ENCODE data around the gene SCAP.
"Not testable (repeated sequence)": the region's sequence is repeated elsewhere in the genome, so short reads cannot be mapped to it uniquely, and the experiment has no call there.

Gene SCAP

DNA sequence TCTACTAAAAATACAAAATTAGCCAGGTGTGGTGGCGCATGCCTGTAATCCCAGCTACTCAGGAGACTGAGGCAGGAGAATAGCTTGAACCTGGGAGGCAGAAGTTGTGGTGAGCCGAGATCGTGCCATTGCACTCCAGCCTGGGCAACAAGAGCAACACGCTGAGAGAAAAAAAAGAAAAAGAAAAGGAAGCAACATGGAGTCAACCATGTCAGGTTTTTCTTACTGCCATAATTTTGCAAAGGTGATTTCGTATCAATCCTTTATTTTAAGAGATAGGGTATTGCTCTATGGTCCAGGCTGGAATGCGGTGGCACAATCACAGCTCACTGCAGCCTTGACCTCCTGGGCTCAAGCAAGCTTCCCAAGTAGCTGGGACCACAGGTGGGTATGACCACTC is 4.5 kb upstream of the SCAP start:
- DNase-seq (ENCODE audit: low read depth) = not testable (repeated sequence)

DNA sequence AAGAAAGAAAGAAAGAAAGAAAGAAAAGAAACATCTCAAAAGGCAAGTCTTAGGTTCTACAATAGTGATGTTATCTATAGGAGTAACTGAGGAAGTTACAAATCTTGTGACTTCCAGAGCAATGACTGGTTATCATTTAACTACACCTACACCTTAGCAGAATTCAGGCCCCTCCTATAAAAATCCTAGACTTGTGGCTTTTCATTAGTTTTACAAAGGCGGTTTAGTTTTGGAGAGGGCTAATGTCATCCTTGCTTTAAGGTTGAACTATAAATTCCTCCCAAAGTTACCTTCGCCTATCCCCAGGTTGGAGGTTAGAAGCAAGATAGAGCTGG is 4.1 kb upstream of the SCAP start:
- DNase-seq (ENCODE audit: low read depth) = no peak

DNA sequence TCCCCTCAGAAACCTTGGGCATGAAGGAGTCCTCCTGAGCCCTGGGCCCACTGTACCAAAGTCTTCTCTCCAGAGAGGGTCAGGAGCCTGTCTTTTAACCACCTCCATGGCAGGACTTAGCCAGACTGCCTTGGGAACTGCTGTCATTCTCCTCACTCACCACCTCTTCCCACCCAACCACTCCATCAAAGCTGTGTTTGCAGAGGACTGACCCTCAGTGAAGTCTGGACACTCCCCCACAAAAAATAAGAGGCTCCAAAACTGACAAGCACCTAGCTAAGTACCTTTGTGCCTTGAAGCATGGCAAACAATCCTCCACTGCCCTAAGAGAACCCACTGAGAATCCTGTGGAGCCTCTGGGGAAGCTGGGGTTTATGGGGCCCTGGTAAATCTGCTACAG is 2.3 kb upstream of the SCAP start:
- no peak for DNase-seq (ENCODE audit: low read depth)

DNA sequence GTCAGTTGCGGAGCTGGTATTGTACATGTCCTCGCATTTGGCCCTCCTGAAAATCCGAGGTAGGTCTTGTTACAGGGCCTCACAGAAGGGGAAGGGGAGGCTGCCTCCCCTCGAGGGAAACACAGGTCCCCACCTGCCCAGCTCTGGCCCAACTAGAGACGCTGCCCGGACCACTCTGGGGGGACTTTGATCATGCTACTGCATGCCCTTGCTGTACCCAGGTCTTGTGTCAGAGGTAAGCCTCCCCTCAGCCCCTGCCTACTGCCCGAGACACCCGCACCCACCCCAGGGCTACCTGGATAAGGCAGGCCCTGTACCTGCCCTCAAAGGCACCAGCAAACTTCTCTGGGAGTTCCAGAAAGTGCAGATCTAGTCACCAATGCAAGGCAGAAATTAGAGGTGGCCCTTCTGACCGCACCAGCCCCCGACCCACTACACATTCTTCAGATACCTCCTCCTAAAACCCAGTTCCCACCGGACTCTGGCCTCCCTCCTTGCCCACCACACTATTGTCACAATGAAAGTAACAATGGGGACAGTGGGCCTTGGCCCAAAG is 981 bp upstream of the SCAP start:
- DNase-seq (ENCODE audit: low read depth) = no peak

DNA sequence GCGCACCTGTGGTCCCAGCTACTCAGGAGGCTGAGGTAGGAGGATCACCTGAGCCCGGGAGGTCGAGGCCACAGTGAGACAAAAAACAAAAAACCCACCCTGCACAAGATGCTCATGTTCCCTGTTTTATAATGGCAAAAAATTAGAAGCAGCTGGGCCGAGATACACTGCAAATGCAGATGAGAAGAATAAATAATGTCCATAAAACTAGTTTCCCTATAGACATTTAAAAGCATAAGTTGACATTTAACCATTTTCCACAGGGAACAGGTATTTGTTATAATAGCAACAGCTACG is 537 bp upstream of the SCAP start:
- no peak for DNase-seq (ENCODE audit: low read depth)

DNA sequence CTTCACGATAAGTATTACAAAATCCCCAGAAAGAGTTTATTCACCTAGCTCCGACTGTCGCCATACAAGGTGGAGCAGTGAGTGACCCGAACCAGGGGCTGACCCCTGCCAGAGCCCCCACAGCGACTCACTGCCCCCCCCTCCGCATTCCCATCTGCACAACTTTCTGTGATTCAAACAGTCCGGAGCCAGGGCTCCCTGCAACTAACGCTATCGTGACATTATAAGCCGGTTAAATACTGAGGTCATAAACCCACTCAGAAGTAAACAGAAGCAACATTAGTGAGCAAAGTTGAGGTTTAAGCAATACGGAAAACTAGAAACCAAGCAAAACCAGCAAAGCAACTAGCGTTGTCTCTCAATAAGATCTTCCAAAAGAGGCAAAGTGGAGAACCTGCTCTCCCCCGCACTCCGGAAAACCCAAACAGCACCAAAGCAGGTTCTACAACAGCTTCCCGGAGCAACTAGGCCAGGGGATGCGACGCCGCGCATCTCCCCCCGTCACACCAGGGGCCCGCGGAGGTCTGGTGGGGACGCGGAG is 642 bp downstream of the SCAP start:
- no peak for DNase-seq (ENCODE audit: low read depth)

DNA sequence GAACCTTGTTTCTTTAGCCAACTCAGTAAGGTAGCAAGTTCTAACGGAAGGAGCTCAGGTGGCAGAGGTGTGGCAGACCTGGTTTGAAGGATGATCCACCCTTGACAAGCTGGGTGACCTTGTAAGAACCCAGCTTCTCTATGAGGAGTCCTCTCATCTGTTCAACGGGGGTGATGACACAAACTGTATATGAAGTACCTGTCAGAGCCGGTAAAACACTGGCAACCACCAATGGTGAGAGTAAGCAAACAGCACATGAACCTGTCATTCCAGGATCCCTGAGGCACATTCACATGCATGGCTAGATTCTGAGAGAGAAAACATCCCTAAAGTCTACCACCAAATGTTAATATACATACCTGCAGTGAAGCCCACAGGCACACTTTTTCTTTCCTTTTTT is 2.4 kb downstream of the SCAP start:
- no peak for DNase-seq (ENCODE audit: low read depth)

DNA sequence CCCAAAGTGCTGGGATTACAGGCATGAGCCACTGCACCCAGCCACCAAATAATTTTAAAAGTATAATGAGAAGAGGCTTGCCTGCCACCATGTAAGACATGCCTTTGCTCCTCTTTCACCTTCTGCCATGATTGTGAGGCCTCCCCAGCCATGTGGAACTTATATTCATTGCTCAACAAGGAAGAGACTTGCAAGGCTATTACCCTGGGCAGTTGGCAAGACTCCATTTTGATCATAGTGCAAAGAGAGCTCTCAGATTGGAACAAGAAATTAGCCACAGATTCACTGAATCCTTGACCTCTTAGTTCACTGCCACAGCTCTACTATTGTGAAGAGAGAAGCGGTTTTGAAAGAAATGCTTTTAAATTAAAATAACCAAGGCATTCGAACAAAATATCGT is 6.1 kb downstream of the SCAP start:
- peak; percentile 39 for DNase-seq (ENCODE audit: low read depth)

DNA sequence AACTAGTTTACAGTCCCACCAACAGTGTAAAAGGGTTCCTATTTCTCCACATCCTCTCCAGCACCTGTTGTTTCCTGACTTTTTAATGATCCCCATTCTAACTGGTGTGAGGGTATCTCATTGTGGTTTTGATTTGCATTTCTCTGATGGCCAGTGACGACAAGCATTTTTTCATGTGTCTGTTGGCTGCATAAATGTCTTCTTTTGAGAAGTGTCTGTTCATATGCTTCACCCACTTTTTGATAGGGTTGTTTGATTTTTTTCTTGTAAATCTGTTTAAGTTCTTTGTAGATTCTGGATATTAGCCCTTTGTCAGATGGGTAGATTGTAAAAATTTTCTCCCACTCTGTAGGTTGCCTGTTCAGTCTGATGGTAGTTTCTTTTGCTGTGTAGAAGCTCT is 7.4 kb downstream of the SCAP start:
- not testable (repeated sequence) for DNase-seq (ENCODE audit: low read depth)

DNA sequence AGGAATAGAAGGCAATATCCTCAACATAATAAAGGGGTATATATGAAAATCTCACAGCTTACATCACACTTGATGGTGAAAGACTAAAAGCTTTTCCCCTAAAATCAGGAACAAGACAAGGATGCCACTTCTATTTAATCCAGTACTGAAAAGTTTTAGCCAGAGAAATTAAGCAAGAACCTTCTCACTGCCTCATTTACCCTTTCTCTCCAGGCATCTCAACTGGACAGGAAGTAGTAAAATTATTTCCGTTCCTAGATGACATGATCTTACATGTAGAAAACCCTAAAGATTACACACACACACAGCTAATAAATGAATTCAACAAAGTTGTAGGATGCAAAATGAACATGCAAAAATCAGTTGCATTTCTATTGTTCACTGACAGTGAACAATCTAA is 11.2 kb downstream of the SCAP start:
- DNase-seq (ENCODE audit: low read depth) = peak; percentile 32

DNA sequence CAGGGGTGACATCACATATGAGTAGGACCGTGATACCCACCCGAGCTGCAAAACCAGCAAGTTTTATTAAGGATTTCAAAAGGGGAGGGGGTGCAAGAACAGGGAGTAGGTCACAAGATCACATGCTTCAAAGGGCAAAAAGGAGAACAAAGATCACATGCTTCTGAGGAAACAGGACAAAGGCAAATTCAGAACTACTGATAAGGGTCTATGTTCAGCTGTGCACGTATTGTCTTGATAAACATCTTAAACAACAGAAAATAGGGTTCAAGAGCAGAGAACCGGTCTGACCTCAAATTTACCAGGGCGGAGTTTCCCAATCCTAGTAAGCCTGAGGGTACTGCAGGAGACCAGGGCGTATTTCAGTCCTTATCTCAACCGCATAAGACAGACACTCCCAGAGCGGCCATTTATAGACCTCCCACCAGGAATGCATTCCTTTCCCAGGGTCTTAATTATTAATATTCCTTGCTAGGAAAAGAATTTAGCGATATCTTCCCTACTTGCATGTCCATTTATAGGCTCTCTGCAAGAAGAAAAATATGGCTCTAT is 16.1 kb downstream of the SCAP start:
- DNase-seq (ENCODE audit: low read depth) = not testable (repeated sequence)

DNA sequence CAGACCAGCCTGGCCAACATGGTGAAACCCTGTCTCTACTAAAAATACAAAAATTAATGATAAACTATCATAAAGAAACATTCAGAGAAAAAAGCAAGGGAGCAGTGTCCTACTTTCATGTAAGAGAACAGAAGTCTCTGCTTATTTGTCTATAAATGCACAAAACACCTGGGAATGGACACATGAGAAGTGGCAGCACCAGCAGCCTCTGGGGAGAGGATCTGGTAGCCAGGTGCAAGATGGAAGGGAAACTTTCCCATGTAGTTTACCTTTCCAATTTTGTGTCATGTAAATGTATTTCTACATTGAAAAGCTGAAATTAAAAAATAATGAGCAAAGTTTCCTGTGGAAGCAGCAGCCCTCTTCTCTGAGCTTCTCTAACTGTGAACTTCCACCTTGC is 18.8 kb downstream of the SCAP start:
- DNase-seq (ENCODE audit: low read depth) = no peak

DNA sequence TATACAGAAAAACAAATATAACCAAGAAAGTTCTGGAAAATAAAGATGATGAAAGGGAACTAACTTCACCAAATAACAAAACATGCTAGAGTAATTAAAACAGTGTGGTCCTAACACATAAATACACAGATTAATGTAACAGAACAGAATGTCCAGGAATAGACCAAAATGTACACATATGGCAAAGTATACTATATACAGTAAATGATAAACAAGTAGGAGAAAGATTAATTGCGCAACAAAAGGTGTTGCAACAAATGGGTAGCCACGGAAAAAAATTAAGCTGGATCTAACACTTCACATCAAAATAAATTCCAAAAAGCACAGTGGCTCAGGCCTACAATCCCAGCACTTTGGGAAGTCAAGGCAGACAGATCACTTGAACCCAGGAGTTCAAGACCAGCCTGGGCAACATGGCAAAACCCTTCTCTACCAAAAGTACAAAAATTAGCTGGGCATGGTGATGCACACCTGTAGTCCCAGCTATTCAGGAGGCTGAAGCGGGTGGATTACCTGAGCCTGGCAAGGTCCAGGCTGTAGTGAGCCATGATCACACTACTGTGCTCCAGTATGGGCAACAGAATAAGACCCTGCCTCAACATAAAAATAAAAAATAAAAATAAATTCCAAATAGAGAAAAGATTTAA is 19.8 kb downstream of the SCAP start:
- no peak for DNase-seq (ENCODE audit: low read depth)

DNA sequence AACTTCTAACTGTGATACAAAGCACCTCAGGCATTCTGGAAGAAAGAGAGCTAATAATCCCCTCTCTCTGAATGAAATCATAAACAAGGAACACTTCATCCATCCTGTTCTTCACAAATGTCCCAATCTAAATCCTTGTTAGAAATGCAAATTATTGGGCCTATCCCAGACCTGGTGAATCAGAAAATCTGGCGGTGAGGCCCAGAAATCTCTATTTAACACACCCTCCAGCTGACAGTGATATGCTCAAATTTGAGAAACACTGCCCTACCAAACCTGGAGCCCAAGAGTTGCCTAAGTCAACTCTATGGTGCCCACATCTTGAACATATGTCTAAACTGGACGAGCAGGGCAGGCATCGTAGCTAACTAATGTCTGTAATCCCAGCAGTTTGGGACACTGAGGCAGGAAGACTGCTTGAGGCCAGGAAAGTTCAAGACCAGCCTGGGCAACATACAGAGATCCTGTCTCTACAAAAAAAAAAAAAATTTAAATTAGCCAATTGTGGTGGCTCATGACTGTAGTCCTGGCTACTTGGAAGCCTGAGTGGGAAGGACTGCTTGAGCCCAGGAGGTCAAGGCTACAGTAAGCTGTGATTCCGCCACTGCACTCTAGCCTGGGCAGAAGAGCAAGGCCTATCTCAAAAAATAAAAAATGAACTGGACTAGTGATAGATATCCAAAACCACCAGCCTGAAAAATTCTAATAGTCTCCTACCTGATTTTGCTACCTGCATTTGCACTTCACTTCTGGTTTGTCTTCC is 23.1 kb downstream of the SCAP start:
- no peak for DNase-seq (ENCODE audit: low read depth)

DNA sequence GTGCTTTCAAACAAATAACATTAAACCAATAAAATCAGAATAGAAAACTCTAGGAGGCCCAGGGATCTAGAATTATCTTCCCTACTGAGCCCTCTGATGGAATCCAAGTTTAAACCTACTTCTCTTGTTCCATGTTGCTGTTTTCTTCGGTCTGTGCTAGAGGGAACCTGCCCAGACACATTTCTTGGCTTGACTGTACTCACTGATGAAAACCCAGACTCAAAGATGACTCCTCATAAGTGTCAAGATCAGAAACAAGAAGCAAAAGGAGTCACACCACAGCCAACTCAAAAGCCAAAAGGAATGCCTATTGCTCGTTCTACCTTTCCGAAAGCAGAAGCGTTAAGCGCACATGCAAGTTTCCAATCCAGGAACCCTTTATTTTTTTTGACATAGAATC is 31.6 kb downstream of the SCAP start:
- no peak for DNase-seq (ENCODE audit: low read depth)

DNA sequence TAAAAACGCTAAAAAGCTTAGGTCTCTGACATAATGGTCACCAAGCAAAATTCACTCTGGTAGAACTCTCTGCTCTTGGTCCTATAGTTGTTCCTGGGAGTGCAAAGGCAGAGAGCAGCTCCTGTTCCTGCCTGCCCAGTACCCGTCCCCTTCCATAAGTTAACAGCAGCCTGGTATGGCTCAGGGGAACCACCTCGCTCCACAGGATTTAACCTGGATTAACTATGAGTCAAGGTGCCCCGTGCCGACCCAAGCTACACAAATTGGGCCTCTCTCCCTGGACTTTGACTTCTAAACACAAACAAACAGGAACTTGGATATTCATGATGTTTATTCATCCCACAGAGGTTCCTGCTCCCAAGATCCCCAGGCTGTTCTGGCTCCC is 32.1 kb downstream of the SCAP start:
- no peak for DNase-seq (ENCODE audit: low read depth)

DNA sequence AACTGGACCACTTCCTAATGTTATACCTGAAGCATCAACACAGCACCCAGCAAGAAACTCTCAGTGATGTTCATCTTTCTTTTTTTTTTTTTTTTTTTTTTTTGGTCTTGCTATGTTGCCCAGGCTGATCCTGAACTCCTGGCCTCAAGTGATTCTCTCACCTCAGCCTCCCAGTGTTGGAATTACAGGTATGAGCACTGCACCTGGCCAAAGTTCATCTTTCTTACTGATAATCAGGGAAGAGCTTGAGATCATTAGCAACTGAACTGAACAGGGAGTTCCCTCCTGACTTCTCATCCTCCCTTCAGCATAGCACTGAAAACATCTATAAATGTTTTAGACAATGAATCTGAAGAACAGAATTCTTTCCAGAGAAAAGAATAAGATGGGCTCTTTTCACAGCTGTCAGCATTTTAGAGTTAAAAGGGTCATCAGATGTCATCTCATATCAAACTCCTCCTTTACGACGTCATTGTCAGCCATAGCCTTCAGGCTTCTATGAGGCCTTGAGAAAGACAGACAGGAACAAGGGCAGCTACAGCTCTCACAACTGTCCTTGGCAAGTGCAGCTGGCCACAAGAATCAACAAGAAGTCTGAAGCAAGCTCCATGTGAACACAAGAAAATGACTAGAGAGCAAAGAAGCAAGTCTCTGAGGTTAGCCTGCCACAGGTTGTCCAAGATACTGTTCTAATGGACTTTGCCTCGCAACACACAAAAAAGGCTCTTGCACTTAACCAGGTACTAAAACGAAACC is 33.8 kb downstream of the SCAP start:
- no peak for DNase-seq (ENCODE audit: low read depth)

DNA sequence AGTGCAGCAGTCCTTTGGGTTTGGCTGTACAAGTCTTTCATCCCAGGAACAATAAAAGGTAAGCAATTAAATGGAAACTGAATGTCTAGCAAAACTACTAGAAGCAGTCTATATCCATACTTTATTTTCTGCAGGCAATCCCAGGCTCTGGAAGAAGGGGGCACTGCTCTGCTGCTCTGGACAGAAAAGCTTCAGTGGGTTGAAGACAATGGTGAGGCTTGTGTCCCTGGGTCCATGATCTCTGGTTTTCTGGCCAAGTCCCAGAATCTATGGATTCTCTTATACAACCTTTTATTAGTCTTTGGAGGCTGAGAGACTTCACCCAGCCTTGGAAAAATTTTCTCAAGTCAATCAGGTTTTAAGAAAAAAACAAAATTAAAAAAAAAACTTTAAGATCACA is 35.6 kb downstream of the SCAP start:
- DNase-seq (ENCODE audit: low read depth) = peak; percentile 23

DNA sequence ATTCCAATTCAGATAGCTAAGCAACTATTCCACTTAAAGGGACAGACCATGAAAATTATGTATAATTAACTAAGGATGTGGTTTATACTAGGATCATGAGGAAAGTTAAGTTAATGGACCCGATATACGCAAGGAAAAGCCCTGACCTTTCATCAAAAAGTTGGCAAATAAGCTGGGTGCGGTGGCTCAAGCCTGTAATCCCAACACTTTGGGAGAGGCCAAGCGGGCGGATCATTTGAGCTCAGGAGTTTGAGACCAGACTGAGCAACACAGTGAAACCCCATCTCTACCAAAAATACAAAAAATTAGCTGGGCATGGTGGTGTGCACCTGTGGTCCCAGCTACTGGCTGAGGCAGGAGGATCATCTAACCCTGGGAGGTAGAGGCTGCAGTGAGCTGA is 39.6 kb downstream of the SCAP start:
- DNase-seq (ENCODE audit: low read depth) = no peak

DNA sequence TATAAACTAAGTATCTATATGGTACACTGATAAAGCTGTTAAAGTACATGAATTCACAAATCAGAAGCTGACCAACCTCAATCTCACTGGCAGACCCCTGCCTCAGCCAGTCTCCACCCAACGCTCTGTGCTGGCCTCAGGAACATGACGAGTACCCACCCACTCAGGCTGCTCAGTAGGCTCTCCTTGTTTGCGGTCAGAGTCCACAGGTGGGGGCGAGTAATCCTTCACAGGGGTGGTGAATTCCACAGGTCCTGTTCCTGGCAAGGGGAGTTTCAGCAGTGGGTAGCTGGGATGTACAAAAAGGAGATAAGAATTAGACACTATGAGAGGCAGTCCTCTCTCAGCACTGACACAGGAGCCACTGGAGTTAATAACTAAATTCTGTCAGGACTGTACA is 40.9 kb downstream of the SCAP start:
- no peak for DNase-seq (ENCODE audit: low read depth)

DNA sequence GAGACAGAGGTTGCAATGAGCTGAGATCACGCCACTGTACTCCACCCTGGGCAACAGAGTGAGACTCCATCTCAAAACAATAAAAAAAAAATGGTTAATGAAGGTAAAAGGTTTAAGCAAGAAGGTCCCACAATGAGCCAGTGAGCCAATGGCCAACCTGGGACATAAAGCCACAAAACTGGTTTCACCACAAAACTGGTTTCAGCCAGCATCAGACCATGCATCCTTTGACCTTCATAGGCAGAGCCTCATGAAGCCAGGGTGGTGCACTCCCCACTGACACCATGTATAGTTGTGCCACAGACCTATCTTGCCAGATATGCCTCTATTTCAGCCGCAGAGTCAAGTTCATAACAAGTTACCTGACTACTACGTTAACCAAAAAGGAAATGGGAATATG is 41.9 kb downstream of the SCAP start:
- no peak for DNase-seq (ENCODE audit: low read depth)

DNA sequence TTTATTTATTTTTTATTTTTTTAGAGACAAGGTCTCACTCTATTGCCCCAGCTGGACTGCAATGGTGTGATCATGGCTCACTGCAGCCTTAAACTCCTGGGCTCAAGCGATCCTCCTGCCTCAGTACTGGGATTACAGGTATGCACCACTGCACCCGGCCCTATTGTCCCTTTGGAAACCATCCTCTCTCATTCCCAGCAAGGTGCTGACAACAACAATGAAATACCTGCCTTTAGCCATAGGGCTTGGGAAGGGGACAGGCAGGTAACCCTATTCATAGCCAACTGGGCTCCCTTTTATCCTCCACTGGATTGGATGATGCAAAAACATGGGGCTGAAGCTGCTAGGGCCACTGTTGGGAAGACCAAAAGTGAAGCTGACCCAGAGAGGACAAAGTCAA is 43.1 kb downstream of the SCAP start:
- DNase-seq (ENCODE audit: low read depth) = no peak

DNA sequence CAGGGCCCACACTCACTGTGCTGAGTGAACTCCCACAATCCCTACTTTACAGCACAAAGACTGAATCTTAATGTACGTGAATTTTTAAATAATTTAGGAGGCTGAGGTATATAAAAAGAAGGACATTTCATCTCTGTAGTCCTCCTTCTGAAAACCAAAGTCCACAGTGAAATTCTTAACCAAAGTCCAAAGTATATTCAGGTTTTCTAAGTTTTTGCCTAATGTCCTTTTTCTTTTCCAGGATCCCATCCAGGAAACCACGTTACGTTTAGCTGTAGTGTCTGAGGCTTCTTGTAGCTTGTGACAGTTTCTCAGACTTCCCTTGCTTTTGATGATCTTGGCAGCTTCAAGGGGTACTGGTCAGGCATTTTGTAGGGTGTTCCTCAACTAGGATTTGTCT is 44.5 kb downstream of the SCAP start:
- no peak for DNase-seq (ENCODE audit: low read depth)
